ENCODE measurements around the gene VSIR.

VSIR gene

DNA sequence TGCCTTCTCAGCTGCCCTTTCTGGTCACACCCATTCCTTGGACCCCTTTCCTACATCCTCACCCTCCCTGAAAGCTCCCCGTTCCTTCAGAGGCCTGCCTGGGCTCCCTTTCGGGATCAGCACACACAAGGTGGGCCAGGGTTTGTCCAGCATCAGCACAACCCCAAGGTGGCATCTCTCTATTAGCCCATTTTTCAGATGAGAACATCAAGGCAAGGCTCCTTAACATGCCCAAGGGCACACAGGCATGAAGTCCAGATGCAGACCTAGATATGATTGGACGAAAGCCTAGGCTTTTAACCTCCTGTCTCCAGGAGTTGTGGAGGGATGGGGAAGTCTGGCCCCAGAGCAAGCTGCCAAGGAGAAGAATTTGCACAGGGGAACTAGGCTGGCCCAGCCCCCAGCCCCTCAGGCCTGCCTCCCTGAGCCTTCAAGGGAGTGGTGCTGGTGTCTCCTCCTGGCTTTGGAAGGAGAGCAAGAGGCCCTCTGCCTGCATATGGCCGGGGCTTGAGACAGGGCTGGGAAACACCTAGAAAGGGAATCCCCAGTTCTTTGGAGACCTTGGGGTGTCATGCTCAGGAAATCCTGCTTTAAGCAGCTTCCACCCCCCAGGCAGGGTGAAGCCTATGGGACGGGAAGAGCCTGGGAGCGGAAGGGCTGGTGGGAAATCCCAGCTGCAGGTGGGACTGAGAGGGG is 9.0 kb upstream of the VSIR start:
- no peak for DNase-seq

DNA sequence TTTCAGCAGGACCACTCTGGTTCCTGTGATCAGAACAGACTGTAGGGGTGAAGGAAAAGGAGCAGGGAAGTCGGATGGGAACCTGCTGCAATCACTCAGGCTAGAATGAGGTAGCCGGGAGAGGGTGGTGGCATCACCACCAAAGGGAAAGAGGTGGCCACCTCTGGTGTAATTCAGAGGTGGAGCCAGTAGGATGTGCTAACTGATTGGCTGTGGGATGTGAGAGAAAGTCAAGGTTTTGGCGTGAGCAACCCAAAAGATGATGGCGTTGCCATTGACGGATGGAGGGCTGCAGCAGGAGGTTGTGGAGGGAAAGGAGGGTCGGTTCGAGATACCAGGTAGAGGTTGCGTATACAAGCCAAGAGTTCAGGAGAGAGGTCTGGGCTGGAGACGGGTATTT is 7.4 kb upstream of the VSIR start:
- DNase-seq, result no peak

DNA sequence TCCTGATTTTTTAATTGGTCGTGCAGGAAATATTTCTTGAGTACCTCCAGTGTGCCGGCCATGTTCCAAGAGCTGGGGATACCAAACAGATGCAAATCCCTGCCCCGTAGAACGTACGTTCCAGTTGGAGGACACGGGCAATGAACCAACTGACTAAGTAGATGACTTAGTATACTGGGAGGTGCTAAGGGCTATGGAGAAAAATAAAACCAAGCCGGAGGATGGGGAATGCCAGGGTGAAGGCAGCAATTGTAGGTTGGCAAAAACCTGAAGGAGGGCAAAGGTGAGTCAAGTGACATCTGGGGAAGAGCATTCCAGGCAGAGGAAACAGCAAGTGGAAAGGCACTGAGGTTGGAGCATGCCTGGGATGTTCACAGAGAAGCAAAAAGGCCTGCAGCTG is 6.8 kb upstream of the VSIR start:
- DNase-seq, result no peak

DNA sequence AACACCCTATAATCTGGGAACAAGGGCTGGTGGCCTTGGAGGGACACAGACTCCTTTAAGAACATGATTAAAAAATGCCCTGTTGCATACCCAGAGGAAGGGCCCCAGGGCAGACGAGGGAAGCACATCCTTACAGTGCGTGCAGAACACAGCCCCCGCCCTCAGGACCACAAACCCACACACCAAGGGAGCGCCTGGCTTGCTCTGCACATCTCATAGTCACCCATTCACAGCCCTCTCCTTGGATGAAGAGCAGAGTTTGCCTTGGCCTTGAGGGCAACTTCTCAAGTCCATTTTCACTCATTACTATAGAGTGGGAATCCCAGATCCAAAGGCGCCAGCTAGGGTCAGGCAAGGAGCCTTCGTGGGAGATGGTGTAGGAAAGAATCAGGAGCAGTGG is 6.3 kb upstream of the VSIR start:
- no peak for DNase-seq

DNA sequence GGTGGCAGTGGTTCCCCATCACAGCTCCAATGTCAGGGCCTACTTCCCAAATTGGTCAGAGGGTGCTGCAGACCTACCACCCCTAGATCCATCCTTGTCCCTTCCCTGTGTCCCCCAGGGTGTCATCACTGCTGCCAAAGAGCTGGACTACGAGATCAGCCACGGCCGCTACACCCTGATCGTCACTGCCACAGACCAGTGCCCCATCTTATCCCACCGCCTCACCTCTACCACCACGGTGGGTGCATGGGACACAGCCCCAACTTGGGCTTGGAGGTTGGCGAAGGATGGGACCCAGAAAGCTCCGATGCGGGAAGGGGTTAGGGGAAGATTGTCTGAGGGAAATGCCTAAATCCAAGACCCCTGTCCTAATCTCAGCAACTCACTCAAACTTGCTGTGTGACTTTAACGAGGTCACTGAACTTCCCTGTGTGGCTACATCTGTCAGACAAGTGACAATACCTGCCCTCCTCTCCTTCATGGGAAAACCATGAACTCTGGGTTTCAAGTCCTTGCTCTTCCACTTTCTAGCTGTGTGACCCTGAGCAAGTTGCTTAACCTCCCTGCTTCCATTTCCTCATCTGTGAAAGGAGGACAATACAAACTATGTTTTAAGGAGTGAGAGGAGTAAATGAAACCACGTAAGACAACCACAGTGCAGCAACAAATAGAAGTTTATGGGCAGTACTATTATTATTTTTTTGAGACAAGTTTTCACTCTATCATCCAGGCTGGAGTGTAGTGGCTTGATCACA is 4.9 kb upstream of the VSIR start:
- no peak for DNase-seq

DNA sequence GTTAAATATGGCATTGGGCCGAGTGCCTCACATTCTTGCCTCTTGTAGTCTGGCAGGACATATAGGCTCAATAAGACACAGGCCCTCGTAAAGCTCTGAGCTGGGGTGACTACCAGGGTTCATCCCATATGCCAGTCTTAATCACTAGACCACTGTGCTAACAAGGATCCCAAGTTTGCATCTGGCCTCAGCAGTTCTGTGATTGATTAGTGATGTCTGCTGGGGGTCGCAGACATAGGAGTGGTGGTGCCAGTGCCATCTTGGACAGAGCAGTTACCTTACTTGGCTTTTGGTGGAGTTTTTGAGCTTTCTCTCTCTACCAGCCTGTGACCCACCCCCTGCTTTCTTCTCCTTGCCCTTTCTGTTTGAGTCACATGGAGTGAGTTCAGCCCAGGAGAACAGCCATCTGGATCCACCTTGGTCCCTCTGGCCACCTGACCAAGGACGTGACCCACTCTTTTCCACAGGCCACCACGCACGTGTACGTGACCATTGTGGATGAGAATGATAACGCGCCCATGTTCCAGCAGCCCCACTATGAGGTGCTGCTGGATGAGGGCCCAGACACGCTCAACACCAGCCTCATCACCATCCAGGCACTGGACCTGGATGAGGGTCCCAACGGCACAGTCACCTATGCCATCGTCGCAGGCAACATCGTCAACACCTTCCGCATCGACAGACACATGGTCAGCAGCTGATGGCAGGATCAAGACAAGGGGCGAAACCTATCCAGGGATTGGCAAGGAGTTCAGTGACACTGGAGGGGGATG is 4.1 kb upstream of the VSIR start:
- DNase-seq, result no peak

DNA sequence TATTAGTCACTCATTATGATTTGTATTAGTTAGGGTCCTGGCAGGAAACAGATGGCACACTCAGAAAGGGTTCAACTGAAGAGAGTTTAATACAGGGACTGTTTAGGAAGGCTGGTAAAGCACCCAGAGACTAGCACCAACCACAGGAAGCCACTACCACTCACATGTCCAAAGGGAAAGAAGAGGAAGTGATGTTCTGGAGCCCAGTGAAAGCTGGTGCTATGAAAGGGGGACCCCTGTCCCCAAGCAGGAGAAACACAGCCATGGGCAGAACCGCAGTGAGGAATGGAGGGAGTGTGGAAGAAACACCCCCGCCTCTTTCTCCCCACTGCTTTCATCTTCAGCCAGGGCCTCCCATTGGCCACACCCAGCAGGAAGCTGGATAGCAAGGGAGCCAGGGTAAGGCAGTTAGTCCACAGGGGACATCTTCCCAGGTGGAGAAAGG is 3.2 kb upstream of the VSIR start:
- no peak for DNase-seq

DNA sequence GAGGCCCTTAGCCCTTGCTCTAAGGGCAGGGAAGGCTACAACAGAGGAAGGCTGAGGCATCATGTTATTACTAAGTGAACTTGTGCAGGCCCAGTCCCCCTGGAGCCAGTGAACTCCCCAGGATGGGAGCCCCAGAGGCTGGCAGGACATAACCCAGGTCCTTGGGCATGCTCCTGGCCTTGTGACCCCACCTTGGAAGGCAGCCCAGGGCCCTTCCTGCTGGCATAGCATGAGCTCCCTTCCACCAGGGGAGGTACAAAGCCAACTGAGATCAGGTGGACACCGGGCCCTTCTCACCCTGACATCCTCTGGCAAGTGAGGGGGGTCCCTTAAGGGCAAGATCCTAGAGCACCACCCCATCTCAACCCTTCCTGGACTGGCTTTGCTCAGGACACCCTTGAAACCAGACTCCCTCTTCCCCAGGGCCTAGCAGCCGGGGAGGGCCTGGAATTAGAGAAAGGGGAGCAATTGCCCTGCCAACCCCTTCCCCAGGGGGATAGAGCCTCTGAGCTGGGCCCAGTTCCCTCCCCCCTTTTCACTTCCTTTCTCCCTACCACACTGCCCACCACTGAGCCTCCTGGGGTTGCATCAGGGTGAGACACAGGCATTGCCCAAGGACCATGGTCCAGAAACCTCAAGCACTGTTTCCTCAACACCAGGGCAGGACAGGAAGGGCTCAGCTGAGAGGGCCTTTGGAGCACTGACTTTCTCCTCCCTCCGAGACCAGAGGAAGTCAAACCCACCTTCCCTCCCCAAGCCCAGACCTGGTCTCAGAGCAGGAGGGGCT is 1.8 kb upstream of the VSIR start:
- DNase-seq, result no peak

DNA sequence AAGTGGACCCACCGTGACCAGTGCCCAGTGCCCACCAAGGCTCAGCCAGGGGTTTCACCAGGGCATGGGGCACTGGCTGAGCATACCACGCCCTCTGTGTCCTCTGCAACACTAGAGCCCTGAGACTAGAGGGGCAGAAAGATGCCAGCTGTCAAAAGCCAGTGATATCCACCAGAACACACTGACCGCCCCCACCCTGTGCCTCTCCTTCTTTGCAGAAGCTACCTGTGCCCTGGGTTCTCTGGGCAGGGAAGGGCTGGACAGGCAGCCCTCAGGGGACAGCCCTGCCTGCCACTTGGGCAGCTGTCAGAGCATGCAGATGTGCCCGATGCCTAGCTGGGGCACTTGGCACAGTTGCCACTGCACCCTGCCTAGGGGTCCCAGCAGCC is 494 bp downstream of the VSIR start:
- no peak for DNase-seq

DNA sequence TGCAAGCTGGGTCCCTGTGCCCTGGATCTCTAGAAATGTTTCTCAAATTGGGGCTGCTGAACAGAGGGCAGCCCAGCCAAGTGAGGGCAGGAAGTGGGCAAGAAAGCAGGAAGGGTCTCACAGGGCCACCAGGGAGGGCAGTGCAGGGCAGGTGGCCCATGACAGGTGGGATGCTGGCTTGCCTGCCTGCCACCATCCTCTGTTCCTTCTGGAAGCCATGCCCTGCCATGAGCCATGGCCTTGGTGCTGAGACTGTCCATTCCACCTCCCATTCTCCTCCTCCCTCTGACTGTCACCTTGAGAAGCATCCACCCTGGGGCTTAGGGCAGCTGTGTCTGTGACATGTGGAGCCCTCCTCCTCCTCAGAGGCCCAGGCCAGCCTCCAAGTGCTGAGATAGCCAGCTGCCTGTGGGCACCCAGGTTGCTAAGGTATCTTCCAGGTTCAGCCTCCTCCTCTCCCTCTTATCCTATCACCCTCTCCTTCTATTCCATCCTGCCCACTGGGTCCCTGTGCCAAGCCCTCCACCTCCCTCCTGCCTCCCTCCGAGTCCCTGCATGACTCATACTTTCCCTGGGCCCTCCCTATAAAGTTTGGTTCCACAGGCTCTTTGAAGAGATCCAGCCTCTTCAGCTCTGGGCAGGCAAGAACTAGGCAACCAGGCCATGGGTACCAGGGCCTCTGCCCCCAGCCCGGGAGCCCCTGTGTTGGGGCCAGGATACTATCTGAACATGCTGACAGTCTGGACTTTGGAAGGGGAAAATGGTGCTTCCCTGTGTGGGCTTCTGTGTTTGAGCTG is 1.3 kb downstream of the VSIR start:
- no peak for DNase-seq

DNA sequence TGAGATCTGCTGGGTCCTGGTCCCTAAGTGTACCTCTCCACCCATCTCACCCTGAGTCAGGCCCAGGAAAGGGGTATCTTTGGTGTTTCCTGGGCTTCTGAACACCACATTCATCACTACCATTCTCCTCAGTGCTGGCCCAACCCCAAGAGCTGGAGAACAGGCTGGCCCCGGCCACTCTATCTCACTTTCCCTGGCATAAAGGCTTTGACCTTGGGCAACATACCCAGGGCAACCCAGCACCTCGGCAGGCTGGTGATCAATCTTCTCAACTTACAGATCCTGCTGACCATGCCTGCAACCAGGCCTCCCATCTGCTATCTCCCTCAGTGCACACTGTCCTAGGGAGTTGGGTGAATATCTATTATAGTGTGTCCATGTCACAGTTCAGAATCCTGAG is 2.1 kb downstream of the VSIR start:
- no peak for DNase-seq

DNA sequence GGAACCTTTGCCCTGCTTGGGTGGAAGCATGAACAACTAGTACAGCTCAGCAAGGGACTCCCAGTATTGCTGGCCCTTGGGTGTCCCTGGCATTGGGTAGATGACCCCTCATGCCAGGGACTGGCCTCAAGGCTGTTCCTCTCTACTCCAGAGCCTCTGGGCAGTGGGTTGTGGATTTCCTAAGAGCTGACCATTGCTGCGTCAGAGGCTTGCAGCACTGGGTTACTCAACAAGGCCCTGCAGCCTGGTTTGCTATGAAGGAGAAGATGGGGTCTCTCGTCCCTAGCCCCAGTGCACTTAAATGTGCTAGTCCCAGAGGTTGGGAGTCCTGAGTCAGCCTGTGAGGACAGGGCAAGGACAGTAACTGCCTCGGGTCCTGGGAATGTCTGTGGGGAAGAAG is 2.5 kb downstream of the VSIR start:
- no peak for DNase-seq

DNA sequence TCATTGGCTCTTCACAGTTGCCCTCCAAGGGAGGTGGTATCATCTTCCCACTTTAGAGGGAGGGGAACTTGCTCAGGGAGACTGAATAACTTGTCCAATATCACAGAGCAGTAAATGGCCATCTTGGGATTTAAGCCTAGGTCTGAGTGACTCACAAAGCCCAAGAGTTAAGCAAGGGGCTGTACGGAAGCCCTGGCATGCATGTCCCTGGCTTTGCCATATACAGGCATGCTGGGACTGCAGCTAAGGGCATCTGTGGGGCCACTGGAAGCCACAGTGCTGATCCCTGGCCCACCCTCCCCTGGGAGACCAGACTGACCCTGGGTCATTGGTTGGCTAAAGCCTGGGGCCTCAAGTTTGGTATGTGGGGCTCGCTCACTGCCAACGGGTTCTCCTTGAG is 3.1 kb downstream of the VSIR start:
- no peak for DNase-seq

DNA sequence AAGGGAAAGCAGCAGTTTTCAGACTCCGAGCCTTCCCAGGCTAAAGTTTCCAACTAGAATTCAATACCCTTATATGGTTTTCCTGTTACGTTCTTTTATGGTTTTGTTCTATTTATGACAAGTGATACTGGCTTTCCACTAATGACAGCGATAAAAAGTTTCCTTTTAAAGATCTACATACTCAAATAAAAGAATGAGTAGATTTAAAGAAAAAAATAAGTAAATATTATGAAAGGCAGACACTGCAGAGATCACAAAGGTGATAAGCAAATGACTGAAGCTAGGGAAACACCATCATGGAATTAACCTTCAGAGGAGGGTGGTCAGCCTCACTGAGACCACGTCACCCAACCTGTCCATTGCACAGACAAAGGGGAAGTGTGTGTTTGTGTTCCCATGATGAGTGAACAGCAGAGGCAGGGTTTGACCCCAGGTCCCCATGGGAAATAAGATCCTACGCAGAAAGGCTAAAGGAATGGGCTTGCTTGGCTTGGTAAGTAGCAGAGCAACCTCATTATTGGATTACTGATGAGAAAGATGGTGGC is 4.0 kb downstream of the VSIR start:
- DNase-seq, result no peak

DNA sequence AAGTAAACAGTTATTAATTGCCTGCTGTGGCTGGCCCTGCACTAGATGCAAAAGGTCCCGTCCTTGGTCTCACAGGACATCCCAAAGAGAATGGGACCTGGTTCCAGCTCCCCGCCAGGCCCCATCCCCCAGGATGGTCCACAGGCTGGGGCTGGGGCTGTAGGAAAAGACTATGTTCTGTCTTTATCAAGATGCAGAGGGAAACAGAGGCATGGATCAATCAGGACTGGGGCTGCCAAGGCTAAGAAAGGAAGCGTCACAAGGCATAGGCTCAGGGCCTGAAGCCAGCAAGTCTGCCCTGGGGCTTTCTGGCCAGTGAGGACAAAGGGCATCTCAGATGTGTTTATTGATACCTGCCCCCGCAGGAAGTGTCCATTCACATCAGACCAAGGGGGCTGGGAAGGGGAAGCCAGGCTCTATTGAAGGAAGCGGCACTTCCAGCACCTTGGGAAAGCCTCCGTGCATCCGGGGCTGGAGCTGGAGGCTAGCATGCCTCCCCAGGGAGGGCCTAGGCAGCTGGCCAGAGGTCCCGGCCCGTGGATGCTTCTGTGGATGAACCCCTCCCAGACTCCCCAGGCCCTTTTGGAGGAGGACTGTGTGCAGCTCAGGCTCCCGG is 5.8 kb downstream of the VSIR start:
- no peak for DNase-seq

DNA sequence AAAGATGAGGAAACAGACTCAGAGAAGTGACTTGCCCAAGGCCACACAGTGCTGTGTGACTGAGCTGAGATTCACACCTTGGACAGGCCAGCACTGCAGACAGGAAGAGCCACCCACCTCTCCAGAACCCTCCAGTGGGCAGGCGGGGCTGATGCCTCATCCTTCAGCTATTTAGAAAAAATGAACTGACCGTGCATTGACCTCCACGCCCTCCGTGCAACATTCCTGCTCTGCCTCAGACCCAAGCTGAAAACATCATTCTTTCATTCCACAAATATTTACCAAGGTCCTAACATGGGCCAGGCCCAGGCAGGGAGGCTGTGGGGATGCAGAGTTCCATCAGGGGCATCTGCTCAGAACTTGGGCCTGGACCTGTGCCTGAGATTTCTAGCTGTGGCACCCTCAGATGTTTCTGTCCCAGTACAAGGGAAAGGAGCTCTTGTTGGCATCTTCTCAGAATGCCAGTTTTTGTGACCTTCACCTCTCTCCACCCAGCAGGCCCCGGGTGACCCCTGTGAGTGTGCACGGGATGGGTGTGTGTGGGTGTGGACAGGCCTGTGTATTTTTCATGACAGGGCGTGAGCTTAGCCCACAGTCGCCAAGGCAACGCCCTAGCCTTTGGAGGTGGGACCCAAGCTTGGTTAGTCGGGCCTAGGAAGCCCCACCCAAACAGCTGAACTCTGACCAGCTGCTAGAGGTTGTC is 6.5 kb downstream of the VSIR start:
- no peak for DNase-seq

DNA sequence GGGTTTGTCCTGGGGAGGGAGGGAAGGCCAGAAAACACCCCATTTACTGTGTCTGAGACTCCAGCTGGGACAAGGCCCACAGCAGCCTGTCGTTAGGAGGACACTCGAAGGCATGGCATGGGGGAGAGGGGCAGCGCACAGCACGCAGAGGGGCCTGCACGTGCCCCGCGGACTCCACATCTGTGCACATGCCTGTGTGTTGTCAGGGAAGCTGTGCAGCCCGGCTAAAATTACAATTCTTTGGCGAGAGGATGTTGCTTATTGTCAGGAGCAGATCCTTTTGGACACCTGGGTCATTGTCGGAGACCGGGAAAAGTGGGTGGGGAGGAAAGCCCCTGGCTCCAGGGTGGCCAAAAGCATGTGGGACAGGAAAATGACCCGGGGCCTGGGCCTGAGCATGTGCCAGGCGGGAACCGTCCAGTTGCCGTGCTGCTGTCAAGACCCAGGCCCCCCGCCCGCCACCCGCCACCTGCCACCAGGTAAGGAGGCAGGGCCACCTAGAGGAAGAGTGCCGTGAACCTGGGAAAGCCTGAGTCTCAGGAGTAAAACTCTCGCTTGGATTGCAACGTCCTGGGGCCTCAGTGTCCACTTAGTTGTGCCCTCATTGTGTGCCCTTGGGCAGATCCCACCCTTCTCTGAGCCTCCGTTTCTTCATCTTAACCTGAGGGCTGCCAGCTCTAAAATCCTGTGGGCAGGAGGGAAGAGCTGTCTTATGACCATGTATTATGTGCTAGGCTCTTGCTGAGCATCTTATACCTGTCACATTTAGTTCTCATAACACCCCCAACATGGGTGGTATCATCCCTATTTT is 7.2 kb downstream of the VSIR start:
- DNase-seq, result no peak

DNA sequence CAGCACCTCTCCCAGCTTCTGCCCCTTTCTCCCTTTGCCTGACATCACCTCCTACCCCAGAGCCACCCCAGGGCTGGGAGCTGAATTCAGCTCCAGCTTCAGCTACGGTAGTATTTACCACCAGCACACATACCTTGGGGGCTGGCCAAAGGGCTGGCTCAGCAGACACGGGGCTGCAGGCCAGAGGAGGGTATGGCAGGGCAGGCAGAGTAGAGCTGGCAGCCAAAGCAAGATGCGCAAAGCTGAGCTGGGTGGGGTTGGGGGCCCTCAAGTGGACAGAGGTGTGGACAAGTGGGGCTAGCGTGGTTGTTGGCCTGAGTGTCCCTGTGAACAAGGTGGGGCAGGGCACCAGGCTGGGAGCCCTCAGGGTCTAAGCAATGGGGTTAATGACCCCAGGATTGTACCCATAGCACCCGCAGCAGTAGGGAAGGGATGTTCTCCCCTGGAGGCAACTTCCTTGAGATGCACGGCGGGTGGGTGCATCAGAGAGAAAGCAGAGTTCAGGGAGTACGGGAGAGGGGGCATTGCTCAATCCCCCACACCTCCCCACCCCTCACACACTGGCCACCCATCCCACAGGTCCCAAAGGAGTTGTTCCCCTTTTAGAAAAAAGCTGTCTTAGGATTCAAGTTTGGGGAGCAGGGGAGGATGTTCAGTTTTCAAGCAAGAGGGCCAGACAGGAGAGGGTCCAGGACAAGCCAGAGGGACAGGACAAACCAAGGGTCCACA is 8.0 kb downstream of the VSIR start:
- DNase-seq, result no peak

All from NCI-H1694 treated with DMSO at 0.1 percent for 48 hours (cell line).